ENCODE results near the gene CSNK1G3. TPM values are rescaled to one million over a fixed set of nuclear protein-coding genes. Genes with fewer than 3 reads are reported as not detected.

Gene CSNK1G3
- total and polyA plus RNA-seq, 2 donors (not counting 1 experiment from before 2014, with no cell fraction given): 31.9 to 57.0 TPM

- TF ChIP-seq EZH2 (IDR thresholded peaks at IDR 0.05; ENCODE audit: low read length, missing control alignments): no peak
- TF ChIP-seq, protein P1, sequence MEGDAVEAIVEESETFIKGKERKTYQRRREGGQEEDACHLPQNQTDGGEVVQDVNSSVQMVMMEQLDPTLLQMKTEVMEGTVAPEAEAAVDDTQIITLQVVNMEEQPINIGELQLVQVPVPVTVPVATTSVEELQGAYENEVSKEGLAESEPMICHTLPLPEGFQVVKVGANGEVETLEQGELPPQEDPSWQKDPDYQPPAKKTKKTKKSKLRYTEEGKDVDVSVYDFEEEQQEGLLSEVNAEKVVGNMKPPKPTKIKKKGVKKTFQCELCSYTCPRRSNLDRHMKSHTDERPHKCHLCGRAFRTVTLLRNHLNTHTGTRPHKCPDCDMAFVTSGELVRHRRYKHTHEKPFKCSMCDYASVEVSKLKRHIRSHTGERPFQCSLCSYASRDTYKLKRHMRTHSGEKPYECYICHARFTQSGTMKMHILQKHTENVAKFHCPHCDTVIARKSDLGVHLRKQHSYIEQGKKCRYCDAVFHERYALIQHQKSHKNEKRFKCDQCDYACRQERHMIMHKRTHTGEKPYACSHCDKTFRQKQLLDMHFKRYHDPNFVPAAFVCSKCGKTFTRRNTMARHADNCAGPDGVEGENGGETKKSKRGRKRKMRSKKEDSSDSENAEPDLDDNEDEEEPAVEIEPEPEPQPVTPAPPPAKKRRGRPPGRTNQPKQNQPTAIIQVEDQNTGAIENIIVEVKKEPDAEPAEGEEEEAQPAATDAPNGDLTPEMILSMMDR (conservative IDR thresholded peaks at IDR 0.05 in 1 of 2, IDR thresholded peaks at IDR 0.05 in 1 of 2; ENCODE audit: low read depth in 1 of 2, low read length in 2 of 2): no peak
- Histone ChIP-seq H4K20me1 (ENCODE audit: control insufficient read depth, extremely low read depth, insufficient read depth, low read length) (no peaks in the 10 kb centered on the region), H3K9ac (ENCODE audit: insufficient read depth, low read length) (no peak overlapping the region), H3K79me2 (ENCODE audit: control insufficient read depth, insufficient read depth, low read length) (no peaks in the 10 kb centered on the region), H3K27ac (ENCODE audit: insufficient read depth, low read length) (no peak overlapping the region), H3K9me3 (ENCODE audit: control insufficient read depth, insufficient read depth, low read depth, low read length) (no peaks in the 10 kb centered on the region), H2AFZ (ENCODE audit: low read length) (no peak overlapping the region), H3K4me1 (ENCODE audit: control insufficient read depth, extremely low read depth, insufficient read depth, low read length) (no peaks in the 10 kb centered on the region), H3K4me2 (ENCODE audit: extremely low read depth, insufficient read depth, low read length) (no peak overlapping the region), H3K4me3 (replicated peaks in 1 of 4; ENCODE audit: control extremely low read depth in 1 of 4, insufficient read depth in 1 of 4, low read depth in 3 of 4, low read length in 4 of 4) (no peak overlapping the region), H3K27me3 (ENCODE audit: control insufficient read depth, insufficient read depth, low read length) (no peaks in the 10 kb centered on the region), H3K36me3 (ENCODE audit: control insufficient read depth, insufficient read depth, low read length) (no peaks in the 10 kb centered on the region)
- no peak for DNase-seq (ENCODE audit: low read depth in 2 of 2)
These were observed 139.3 kb downstream of the CSNK1G3 start for GRCh38 chr5:123651234-123651633.

DNA sequence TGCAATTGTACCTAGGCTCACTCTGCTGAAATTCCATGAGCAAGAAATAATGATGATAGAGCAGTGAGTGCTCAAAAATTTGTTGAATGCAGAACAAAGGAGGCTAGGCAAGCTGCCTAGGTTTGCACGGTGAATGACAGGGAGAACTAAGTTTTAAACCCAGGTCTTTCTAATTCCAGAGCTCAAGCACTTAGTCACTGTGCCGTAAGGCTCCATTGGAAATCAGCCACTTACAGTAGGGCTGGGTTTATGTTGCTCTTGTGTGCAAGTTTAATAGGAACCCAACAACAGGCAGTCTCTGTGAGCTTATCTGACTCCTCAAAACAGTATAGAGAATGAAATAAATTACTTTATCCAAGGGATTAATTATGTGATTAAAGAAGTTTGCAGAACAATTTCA is 147.0 kb downstream of the CSNK1G3 start:
- no peak for TF ChIP-seq EZH2 (IDR thresholded peaks at IDR 0.05; ENCODE audit: low read length, missing control alignments)
- TF ChIP-seq, protein P1 (conservative IDR thresholded peaks at IDR 0.05 in 1 of 2, IDR thresholded peaks at IDR 0.05 in 1 of 2; ENCODE audit: low read depth in 1 of 2, low read length in 2 of 2): no peak
- no peaks in the 10 kb centered on the region for H3K27me3 ChIP-seq (ENCODE audit: control insufficient read depth, insufficient read depth, low read length)
- no peak overlapping the region for H3K4me2 ChIP-seq (ENCODE audit: extremely low read depth, insufficient read depth, low read length)
- peak in 1 of 2 donors; percentile 76 for DNase-seq (ENCODE audit: low read depth in 2 of 2)
- H3K4me3 ChIP-seq (replicated peaks in 1 of 4; ENCODE audit: control extremely low read depth in 1 of 4, insufficient read depth in 1 of 4, low read depth in 3 of 4, low read length in 4 of 4): no peak overlapping the region
- H3K9ac ChIP-seq (ENCODE audit: insufficient read depth, low read length): no peak overlapping the region
- H3K4me1 ChIP-seq (ENCODE audit: control insufficient read depth, extremely low read depth, insufficient read depth, low read length): no peaks in the 10 kb centered on the region
- H3K36me3 ChIP-seq (ENCODE audit: control insufficient read depth, insufficient read depth, low read length): no peaks in the 10 kb centered on the region
- H4K20me1 ChIP-seq (ENCODE audit: control insufficient read depth, extremely low read depth, insufficient read depth, low read length): no peaks in the 10 kb centered on the region
- no peak overlapping the region for H2AFZ ChIP-seq (ENCODE audit: low read length)
- no peak overlapping the region for H3K27ac ChIP-seq (ENCODE audit: insufficient read depth, low read length)
- no peaks in the 10 kb centered on the region for H3K79me2 ChIP-seq (ENCODE audit: control insufficient read depth, insufficient read depth, low read length)
- H3K9me3 ChIP-seq (ENCODE audit: control insufficient read depth, insufficient read depth, low read depth, low read length): no peaks in the 10 kb centered on the region

DNA sequence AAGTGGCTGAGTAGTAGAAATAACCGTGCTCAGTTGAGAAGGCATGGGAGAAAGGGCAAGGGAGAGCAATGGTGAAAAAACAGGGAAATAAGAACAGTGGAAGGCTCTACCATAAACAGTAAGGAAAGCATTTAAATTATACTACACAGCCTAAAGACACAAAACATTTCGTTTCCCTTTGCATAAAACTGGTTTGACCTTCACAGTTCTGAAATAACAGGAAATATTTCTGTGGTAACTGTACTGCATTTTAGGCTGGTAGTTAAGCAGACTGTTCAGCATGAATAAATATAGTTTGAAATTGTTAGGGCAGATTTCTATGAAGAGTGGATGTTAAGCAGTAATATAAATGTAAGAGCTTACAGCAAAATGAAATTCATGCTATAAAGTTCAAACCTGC is 147.5 kb downstream of the CSNK1G3 start:
- H3K27me3 ChIP-seq (ENCODE audit: control insufficient read depth, insufficient read depth, low read length): no peaks in the 10 kb centered on the region
- no peak overlapping the region for H3K4me2 ChIP-seq (ENCODE audit: extremely low read depth, insufficient read depth, low read length)
- no peak overlapping the region for H3K27ac ChIP-seq (ENCODE audit: insufficient read depth, low read length)
- H2AFZ ChIP-seq (ENCODE audit: low read length): no peak overlapping the region
- H3K9ac ChIP-seq (ENCODE audit: insufficient read depth, low read length): no peak overlapping the region
- H3K4me1 ChIP-seq (ENCODE audit: control insufficient read depth, extremely low read depth, insufficient read depth, low read length): no peaks in the 10 kb centered on the region
- H3K36me3 ChIP-seq (ENCODE audit: control insufficient read depth, insufficient read depth, low read length): no peaks in the 10 kb centered on the region
- no peaks in the 10 kb centered on the region for H3K9me3 ChIP-seq (ENCODE audit: control insufficient read depth, insufficient read depth, low read depth, low read length)
- peak in 1 of 2 donors; percentile 35 for DNase-seq (ENCODE audit: low read depth in 2 of 2)
- H4K20me1 ChIP-seq (ENCODE audit: control insufficient read depth, extremely low read depth, insufficient read depth, low read length): no peaks in the 10 kb centered on the region
- TF ChIP-seq, protein P1 (conservative IDR thresholded peaks at IDR 0.05 in 1 of 2, IDR thresholded peaks at IDR 0.05 in 1 of 2; ENCODE audit: low read depth in 1 of 2, low read length in 2 of 2): no peak
- no peak overlapping the region for H3K4me3 ChIP-seq (replicated peaks in 1 of 4; ENCODE audit: control extremely low read depth in 1 of 4, insufficient read depth in 1 of 4, low read depth in 3 of 4, low read length in 4 of 4)
- no peaks in the 10 kb centered on the region for H3K79me2 ChIP-seq (ENCODE audit: control insufficient read depth, insufficient read depth, low read length)

All from fibroblast of lung (primary cell).